Loucy (cell line): ENCODE results near the gene SLC34A3.

ENCODE experiments used
- H2AFZ ChIP-seq: fragments of 200-600 bp; sonication (generic); 2 replicates; pipeline ENCODE4 v1.6.0; 2016; ENCODE audit warnings: antibody characterized with exemption, mild to moderate bottlenecking, low read length, moderate library complexity
- H3F3A ChIP-seq: fragments of 200-600 bp; 2 replicates; pipeline ENCODE4 v1.6.0; 2016; ENCODE audit warnings: antibody characterized with exemption, low read depth, mild to moderate bottlenecking
- H3K27me3 ChIP-seq: fragments of 200-600 bp; sonication (generic); 2 replicates; pipeline ENCODE4 v1.6.1; 2014; ENCODE audit warnings: low read length, mild to moderate bottlenecking; ENCODE audit not compliant: insufficient read depth, poor library complexity, severe bottlenecking
- H3K36me3 ChIP-seq: fragments of 200-600 bp; sonication (generic); 2 replicates; pipeline ENCODE4 v1.6.1; 2016; ENCODE audit warnings: low read length; ENCODE audit not compliant: insufficient read depth
- H3K4me1 ChIP-seq: fragments of 200-600 bp; sonication (generic); 2 replicates; pipeline ENCODE4 v1.5.1; 2014; ENCODE audit warnings: low read length, mild to moderate bottlenecking; ENCODE audit not compliant: insufficient read depth, poor library complexity, severe bottlenecking
- H3K4me2 ChIP-seq: fragments of 200-600 bp; sonication (generic); 2 replicates; pipeline ENCODE4 v1.6.0; 2014; ENCODE audit warnings: antibody characterized with exemption, low read length, low read depth, mild to moderate bottlenecking; ENCODE audit not compliant: poor library complexity, severe bottlenecking
- H3K4me3 ChIP-seq: fragments of 200-600 bp; sonication (generic); 2 replicates; pipeline ENCODE4 v1.5.1; 2014; ENCODE audit warnings: low read length, mild to moderate bottlenecking, mixed read lengths; ENCODE audit not compliant: poor library complexity, severe bottlenecking
- H3K79me2 ChIP-seq: fragments of 200-600 bp; sonication (generic); 2 replicates; pipeline ENCODE4 v1.6.1; 2014; ENCODE audit warnings: low read length; ENCODE audit not compliant: insufficient read depth
- H3K9ac ChIP-seq: fragments of 200-600 bp; sonication (generic); 2 replicates; pipeline ENCODE4 v1.6.0; 2014; ENCODE audit warnings: mild to moderate bottlenecking, low read depth, low read length, moderate library complexity; ENCODE audit not compliant: poor library complexity, severe bottlenecking
- H3K9me2 ChIP-seq: fragments of 200-600 bp; sonication (generic); replicated peaks from 2 replicates; pipeline ENCODE4 v1.6.1; 2016; ENCODE audit warnings: low read depth, low read length, mixed read lengths
- H3K9me3 ChIP-seq: fragments of 200-600 bp; sonication (generic); 2 replicates; pipeline ENCODE4 v1.6.1; 2014; ENCODE audit warnings: mild to moderate bottlenecking, antibody characterized with exemption, low read length, low read depth; ENCODE audit not compliant: insufficient read depth
- H4K20me1 ChIP-seq: fragments of 200-600 bp; sonication (generic); 2 replicates; pipeline ENCODE4 v1.6.0; 2014; ENCODE audit warnings: antibody characterized with exemption, low read length, mild to moderate bottlenecking; ENCODE audit not compliant: insufficient read depth, poor library complexity, severe bottlenecking
- EZH2phosphoT487 ChIP-seq: fragments of 200-600 bp; IDR thresholded peaks from 2 replicates; pipeline ENCODE4 v1.6.1; 2018; ENCODE audit warnings: antibody characterized with exemption, mild to moderate bottlenecking, moderate library complexity, borderline replicate concordance
- TF ChIP-seq, protein P1 (sequence below): fragments of 200-600 bp; sonication (generic); conservative IDR thresholded peaks from 2 replicates; pipeline ENCODE4 v1.5.1; 2014; ENCODE audit warnings: mild to moderate bottlenecking, antibody characterized with exemption, low read length

Gene SLC34A3

DNA sequence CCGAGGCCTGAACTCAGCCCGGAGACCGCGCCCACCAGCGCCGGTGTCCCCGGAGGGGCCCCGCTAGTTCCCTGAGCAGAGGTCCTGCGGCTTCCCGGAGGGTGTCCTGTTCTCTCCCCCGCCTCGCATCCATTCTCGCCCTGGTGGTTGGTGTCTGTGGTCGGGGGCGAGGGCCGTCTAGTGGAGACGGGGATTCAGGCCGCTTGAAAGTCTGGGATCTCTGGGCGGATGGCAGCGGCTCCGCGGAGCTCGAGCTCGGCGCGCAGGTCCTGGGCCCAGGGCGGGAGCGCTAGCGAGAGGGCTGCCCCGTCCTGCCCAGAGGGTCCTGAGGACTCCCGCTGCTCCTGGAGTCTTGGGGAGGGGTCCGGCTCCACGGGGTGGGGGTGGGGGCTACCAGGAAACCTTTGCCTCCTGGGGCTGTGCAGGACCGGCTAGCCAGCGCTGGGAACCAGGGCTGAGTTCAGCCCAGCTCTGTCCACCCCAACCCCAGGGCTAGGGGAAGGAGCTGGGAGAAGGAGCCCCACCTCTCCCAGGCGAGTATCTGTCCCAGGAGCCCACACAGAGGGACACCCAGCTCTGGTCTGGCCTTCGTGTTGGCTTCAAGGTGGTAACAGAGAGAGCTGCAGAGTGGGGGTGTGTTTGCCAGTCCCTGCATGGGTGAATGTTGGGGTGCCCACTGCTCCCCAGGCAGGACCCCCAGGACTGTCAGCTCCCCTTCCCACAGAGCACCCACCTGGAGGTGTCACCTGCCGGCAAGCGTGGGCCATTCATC lies 50.8 kb downstream of the SLC34A3 start:
- no peak overlapping the region for H3K4me3 ChIP-seq
- no peaks in the 10 kb centered on the region for H3K79me2 ChIP-seq
- no peaks in the 10 kb centered on the region for H3K9me3 ChIP-seq
- TF ChIP-seq EZH2phosphoT487: no peak
- TF ChIP-seq, protein P1, sequence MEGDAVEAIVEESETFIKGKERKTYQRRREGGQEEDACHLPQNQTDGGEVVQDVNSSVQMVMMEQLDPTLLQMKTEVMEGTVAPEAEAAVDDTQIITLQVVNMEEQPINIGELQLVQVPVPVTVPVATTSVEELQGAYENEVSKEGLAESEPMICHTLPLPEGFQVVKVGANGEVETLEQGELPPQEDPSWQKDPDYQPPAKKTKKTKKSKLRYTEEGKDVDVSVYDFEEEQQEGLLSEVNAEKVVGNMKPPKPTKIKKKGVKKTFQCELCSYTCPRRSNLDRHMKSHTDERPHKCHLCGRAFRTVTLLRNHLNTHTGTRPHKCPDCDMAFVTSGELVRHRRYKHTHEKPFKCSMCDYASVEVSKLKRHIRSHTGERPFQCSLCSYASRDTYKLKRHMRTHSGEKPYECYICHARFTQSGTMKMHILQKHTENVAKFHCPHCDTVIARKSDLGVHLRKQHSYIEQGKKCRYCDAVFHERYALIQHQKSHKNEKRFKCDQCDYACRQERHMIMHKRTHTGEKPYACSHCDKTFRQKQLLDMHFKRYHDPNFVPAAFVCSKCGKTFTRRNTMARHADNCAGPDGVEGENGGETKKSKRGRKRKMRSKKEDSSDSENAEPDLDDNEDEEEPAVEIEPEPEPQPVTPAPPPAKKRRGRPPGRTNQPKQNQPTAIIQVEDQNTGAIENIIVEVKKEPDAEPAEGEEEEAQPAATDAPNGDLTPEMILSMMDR: no peak
- H3F3A ChIP-seq: no peaks in the 10 kb centered on the region
- no peaks in the 10 kb centered on the region for H4K20me1 ChIP-seq
- H3K4me1 ChIP-seq: no peaks in the 10 kb centered on the region
- H3K9me2 ChIP-seq: no peaks in the 10 kb centered on the region
- no peak overlapping the region for H3K9ac ChIP-seq
- H3K27me3 ChIP-seq: no peaks in the 10 kb centered on the region
- no peak overlapping the region for H3K4me2 ChIP-seq
- no peak overlapping the region for H2AFZ ChIP-seq
- H3K36me3 ChIP-seq: no peaks in the 10 kb centered on the region
